ENCODE measurements around the gene GHSR. TPM values are rescaled to one million over a fixed set of nuclear protein-coding genes. Genes with fewer than 3 reads are reported as not detected.

Gene GHSR
- total RNA-seq, 1 donor from 2014 or later: not detected

DNA sequence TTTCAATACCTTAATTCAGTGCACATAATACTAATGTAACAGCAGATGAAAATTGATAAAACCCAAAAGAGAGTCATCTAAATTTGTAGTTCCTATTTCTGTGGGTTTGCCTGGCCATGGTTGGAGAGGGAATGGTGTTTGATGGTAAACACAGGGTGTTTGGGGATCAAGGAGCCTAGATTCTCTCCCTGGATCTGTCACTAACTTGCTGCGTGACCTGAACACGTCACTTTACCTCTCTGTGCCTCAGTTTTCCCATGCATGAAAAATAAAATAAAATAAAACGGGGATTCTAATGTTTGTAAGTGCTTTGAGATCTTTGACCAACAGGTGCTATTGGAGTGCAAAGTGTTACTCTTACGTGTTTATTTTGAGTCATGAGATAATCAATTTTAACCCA, 49.8 kb downstream of the GHSR start:
- no peak for TF ChIP-seq CTCF (IDR thresholded peaks at IDR 0.05)
- Histone ChIP-seq H3K36me3 (peaks cover 37% of the 10 kb centered on the region), H3K27me3 (ENCODE audit: low read depth) (no peaks in the 10 kb centered on the region), H3K27ac (no peak overlapping the region), H3K4me3 (no peak overlapping the region), H3K9me3 (no peaks in the 10 kb centered on the region), H3K4me1 (no peaks in the 10 kb centered on the region)
- ATAC-seq (no peak), DNase-seq (no peak)
- intact Hi-C loops (cut with DNase I): no loop called here

DNA sequence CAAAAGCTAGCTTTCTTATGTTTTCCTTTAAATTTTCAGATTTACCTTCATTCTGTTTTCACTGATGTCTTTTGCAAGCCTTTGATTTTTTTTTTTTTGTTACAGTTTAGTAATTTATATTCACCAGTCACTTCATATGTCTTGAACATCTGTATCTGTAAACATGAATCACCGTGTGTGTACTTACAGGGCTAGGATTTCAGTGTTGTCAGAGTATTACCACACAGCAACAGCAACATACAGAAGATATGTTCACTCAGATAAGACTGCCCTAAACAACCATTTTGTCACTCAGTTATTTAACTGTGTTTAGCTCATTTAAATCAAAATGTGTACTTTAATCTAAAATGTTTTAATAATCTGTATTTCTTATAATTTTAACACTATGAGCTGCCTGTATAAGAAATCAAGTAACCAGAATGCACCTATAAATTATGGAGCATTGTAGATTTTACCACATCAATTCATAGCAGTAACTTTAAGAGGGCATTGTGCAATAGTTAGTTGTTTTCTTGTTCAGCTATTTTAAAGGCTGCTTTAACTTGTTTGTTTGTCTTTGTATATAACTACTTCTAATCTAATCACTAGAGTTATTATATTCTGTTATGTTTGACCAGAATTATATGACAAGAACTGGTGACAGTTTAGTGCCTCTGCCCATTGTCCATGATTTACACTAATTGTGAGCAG, 50.4 kb downstream of the GHSR start:
- DNase-seq: no peak

GRCh38 chr3:172396400-172396799, 51.9 kb downstream of the GHSR start:
- no peaks in the 10 kb centered on the region for H3K27me3 ChIP-seq (ENCODE audit: low read depth)
- no peak overlapping the region for H3K27ac ChIP-seq
- intact Hi-C loops (cut with DNase I): no loop called here
- ATAC-seq (no peak), DNase-seq (no peak)
- no peaks in the 10 kb centered on the region for H3K4me1 ChIP-seq
- H3K36me3 ChIP-seq: peaks cover 38% of the 10 kb centered on the region
- no peaks in the 10 kb centered on the region for H3K9me3 ChIP-seq
- TF ChIP-seq CTCF (IDR thresholded peaks at IDR 0.05): no peak
- no peak overlapping the region for H3K4me3 ChIP-seq

More for the DNA sequence above, 50.4 kb downstream of the GHSR start:
- Histone ChIP-seq H3K4me1 (no peaks in the 10 kb centered on the region), H3K9me3 (no peaks in the 10 kb centered on the region), H3K27ac (no peak overlapping the region), H3K4me3 (no peak overlapping the region), H3K36me3 (peaks cover 41% of the 10 kb centered on the region), H3K27me3 (ENCODE audit: low read depth) (no peaks in the 10 kb centered on the region)
- TF ChIP-seq CTCF (IDR thresholded peaks at IDR 0.05): no peak
- intact Hi-C loops (cut with DNase I): no loop called here
- ATAC-seq: no peak

DNA sequence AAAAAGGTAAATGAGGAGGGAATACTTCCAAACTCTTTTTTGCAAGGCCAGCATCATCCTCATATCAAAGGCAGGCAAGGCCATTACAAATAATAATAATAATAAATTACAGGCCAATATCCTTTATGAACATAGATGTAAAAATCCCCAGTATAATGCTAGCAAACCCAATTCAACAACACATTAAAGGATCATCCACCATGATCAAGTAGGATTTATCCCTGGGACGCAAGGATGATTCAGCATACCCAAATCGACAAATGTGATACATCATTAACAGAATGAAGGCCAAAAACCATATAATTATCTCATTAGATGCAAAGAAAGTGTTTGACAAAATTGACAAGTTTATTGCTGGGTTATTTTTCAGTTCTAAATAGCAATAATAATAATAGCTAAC, 53.6 kb downstream of the GHSR start:
- no peak overlapping the region for H3K27ac ChIP-seq
- intact Hi-C loops (cut with DNase I): no loop called here
- ATAC-seq: no peak
- no peak overlapping the region for H3K4me3 ChIP-seq
- H3K4me1 ChIP-seq: no peaks in the 10 kb centered on the region
- H3K9me3 ChIP-seq: no peaks in the 10 kb centered on the region
- TF ChIP-seq CTCF (IDR thresholded peaks at IDR 0.05): no peak
- DNase-seq: no peak
- peaks cover 34% of the 10 kb centered on the region for H3K36me3 ChIP-seq
- no peaks in the 10 kb centered on the region for H3K27me3 ChIP-seq (ENCODE audit: low read depth)

Other genes starting within 250 kb of the GHSR start
- 168 TPM for gene TNFSF10, start 75.0 kb upstream of the GHSR start, total RNA-seq